Activated naive CD4-positive, alpha-beta T cell treated with Interleukin-2 at 50 U/mL for 16 hours (primary cell): ENCODE measurements around the gene EXOC5.
"Not testable (repeated sequence)": the region's sequence is repeated elsewhere in the genome, so short reads cannot be mapped to it uniquely, and the experiment has no call there.

ENCODE experiments used
- DNase-seq: peaks from one replicate; pipeline ENCODE4 v3.0.0-alpha.2; 2020

EXOC5 gene

GRCh38 chr14:57258221-57258620 is 10.5 kb downstream of the EXOC5 start:
- not testable (repeated sequence) for DNase-seq

GRCh38 chr14:57254884-57255283 is 13.8 kb downstream of the EXOC5 start:
- DNase-seq = no peak

GRCh38 chr14:57246933-57247657 is 21.6 kb downstream of the EXOC5 start:
- DNase-seq = no peak

GRCh38 chr14:57245941-57246340 is 22.8 kb downstream of the EXOC5 start:
- DNase-seq = no peak

GRCh38 chr14:57244106-57244505 is 24.6 kb downstream of the EXOC5 start:
- no peak for DNase-seq

- no peak for DNase-seq
Measured at GRCh38 chr14:57243320-57243719, 25.4 kb downstream of the EXOC5 start.

GRCh38 chr14:57240115-57240514 is 28.6 kb downstream of the EXOC5 start:
- DNase-seq = not testable (repeated sequence)

GRCh38 chr14:57232006-57232405 is 36.7 kb downstream of the EXOC5 start:
- DNase-seq = no peak

- not testable (repeated sequence) for DNase-seq
Measured at GRCh38 chr14:57228320-57228719, 40.4 kb downstream of the EXOC5 start.

- DNase-seq = no peak
Measured at GRCh38 chr14:57227083-57227482, 41.6 kb downstream of the EXOC5 start.

- DNase-seq = no peak
Measured at GRCh38 chr14:57221931-57222330, 46.8 kb downstream of the EXOC5 start.

GRCh38 chr14:57212919-57213318 is 55.8 kb downstream of the EXOC5 start:
- no peak for DNase-seq

- DNase-seq = no peak
Measured at GRCh38 chr14:57209561-57209960, 59.1 kb downstream of the EXOC5 start.

- DNase-seq = no peak
Measured at GRCh38 chr14:57205938-57206337, 62.8 kb downstream of the EXOC5 start.

- DNase-seq = not testable (repeated sequence)
Measured at GRCh38 chr14:57202672-57203071, 66.0 kb downstream of the EXOC5 start.

- DNase-seq = no peak
Measured at GRCh38 chr14:57199921-57200320, 68.8 kb downstream of the EXOC5 start.

- no peak for DNase-seq
Measured at GRCh38 chr14:57189070-57189469, 79.6 kb downstream of the EXOC5 start.

- no peak for DNase-seq
Measured at GRCh38 chr14:57182760-57183503, 85.8 kb downstream of the EXOC5 start.

- no peak for DNase-seq
Measured at GRCh38 chr14:57179273-57179672, 89.4 kb downstream of the EXOC5 start.

GRCh38 chr14:57174466-57174865 is 94.2 kb downstream of the EXOC5 start:
- no peak for DNase-seq

GRCh38 chr14:57171903-57172302 is 96.8 kb downstream of the EXOC5 start:
- DNase-seq = no peak

- no peak for DNase-seq
Measured at GRCh38 chr14:57171363-57171762, 97.3 kb downstream of the EXOC5 start.

GRCh38 chr14:57169901-57170300 is 98.8 kb downstream of the EXOC5 start:
- DNase-seq = no peak

GRCh38 chr14:57168138-57168679 is 100.5 kb downstream of the EXOC5 start:
- no peak for DNase-seq
